ENCODE data around the gene EML4.
"Not testable (repeated sequence)": the region's sequence is repeated elsewhere in the genome, so short reads cannot be mapped to it uniquely, and the experiment has no call there.

The EML4 gene

GRCh38 chr2:42130858-42131257, 38.3 kb upstream of the EML4 start:
- H3K4me3 ChIP-seq (ENCODE audit: low read length in 2 of 2); H3K9ac ChIP-seq (ENCODE audit: low read length in 2 of 2); H3K36me3 ChIP-seq (ENCODE audit: control insufficient read depth in 2 of 2, insufficient read depth in 2 of 2, low read length in 2 of 2); H3K9me3 ChIP-seq (ENCODE audit: control insufficient read depth in 2 of 2, low read length in 2 of 2); H3K27ac ChIP-seq (ENCODE audit: low read length); H3K27me3 ChIP-seq (ENCODE audit: control insufficient read depth in 1 of 2, insufficient read depth in 2 of 2, low read length in 2 of 2): not testable (repeated sequence)
- H3K4me1 ChIP-seq (ENCODE audit: control insufficient read depth, insufficient read depth, low read length), result peaks cover 27% of the 10 kb centered on the region

DNA sequence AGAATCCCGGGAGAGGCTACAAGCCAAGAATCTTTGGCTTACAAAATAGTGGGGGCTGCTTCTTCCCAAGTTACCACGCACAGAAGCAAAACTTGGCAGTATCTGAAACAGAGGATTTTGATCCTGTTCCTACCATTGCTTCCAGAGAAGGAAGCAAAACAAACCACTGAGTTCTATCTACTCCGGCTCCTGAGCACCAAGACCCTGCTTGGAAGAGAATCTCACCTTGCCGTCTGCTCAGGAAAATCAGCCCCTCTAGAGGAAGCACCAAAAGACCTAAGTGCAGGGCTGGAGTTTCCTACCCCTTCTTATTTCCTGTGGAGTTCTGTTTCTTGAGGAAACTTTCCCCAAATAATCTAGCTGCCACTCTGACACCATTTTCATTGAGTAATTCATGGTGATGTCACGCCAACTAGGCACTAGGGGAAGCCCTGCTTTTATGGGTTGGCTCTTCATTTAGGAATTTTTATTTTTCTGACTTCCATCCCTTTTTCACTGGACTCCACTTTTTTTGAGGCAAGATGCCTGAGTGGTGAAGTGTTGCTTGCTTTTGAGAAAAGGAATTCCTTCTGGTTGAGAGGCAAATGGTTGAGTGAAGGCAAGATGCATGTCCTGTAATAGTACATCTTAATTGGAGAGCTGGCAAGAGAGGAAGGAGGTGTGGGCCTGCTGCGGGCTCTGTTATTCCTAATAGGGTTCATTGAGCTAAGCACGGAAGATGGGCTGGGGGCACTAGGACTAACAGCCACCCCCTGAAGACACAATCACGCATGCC, 36.8 kb upstream of the EML4 start:
- peak overlapping the region; percentile 80 for H3K27ac ChIP-seq (ENCODE audit: low read length)
- peak overlapping the region in 1 of 2 donors; percentile 60 for H3K9ac ChIP-seq (ENCODE audit: low read length in 2 of 2)
- H3K36me3 ChIP-seq (ENCODE audit: control insufficient read depth in 2 of 2, insufficient read depth in 2 of 2, low read length in 2 of 2), result no peaks in the 10 kb centered on the region
- no peaks in the 10 kb centered on the region for H3K27me3 ChIP-seq (ENCODE audit: control insufficient read depth in 1 of 2, insufficient read depth in 2 of 2, low read length in 2 of 2)
- H3K4me3 ChIP-seq (ENCODE audit: low read length in 2 of 2), result peak overlapping the region; percentile 27 to 64
- peaks cover 30% of the 10 kb centered on the region for H3K4me1 ChIP-seq (ENCODE audit: control insufficient read depth, insufficient read depth, low read length)
- no peaks in the 10 kb centered on the region for H3K9me3 ChIP-seq (ENCODE audit: control insufficient read depth in 2 of 2, low read length in 2 of 2)

- H3K4me1 ChIP-seq (ENCODE audit: control insufficient read depth, insufficient read depth, low read length), result peaks cover 33% of the 10 kb centered on the region
- no peaks in the 10 kb centered on the region for H3K36me3 ChIP-seq (ENCODE audit: control insufficient read depth in 2 of 2, insufficient read depth in 2 of 2, low read length in 2 of 2)
- no peaks in the 10 kb centered on the region for H3K27me3 ChIP-seq (ENCODE audit: control insufficient read depth in 1 of 2, insufficient read depth in 2 of 2, low read length in 2 of 2)
- peak overlapping the region; percentile 34 to 60 for H3K9ac ChIP-seq (ENCODE audit: low read length in 2 of 2)
- H3K4me3 ChIP-seq (ENCODE audit: low read length in 2 of 2), result peak overlapping the region; percentile 27 to 64
- no peaks in the 10 kb centered on the region for H3K9me3 ChIP-seq (ENCODE audit: control insufficient read depth in 2 of 2, low read length in 2 of 2)
- peak overlapping the region; percentile 80 for H3K27ac ChIP-seq (ENCODE audit: low read length)
These were observed 36.0 kb upstream of the EML4 start for GRCh38 chr2:42132966-42133641.

DNA sequence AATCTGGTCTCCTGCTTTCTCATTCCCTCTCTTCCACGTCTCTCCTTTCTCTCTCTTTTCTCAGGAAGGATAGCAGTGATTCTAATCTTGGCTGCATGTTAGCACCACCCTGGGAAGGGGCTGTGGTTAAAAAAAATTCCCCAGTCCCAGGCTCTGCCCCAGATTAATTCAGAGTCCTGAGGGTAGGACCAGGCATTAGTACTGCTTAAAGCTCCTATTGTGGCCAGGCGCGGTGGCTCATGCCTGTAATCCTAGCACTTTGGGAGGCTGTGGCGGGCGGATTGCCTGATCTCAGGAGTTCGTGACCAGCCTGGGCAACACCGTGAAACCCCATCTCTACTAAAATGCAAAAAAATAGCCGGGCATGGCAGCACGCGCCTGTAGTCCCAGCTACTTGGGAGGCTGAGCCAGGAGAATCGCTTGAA, 35.4 kb upstream of the EML4 start:
- H3K36me3 ChIP-seq (ENCODE audit: control insufficient read depth in 2 of 2, insufficient read depth in 2 of 2, low read length in 2 of 2), result no peaks in the 10 kb centered on the region
- peak overlapping the region in 1 of 2 donors; percentile 15 for H3K4me3 ChIP-seq (ENCODE audit: low read length in 2 of 2)
- peaks cover 31% of the 10 kb centered on the region for H3K4me1 ChIP-seq (ENCODE audit: control insufficient read depth, insufficient read depth, low read length)
- no peaks in the 10 kb centered on the region for H3K27me3 ChIP-seq (ENCODE audit: control insufficient read depth in 1 of 2, insufficient read depth in 2 of 2, low read length in 2 of 2)
- peak overlapping the region in 1 of 2 donors; percentile 34 for H3K9ac ChIP-seq (ENCODE audit: low read length in 2 of 2)
- H3K27ac ChIP-seq (ENCODE audit: low read length), result peak overlapping the region; percentile 80
- H3K9me3 ChIP-seq (ENCODE audit: control insufficient read depth in 2 of 2, low read length in 2 of 2), result no peaks in the 10 kb centered on the region

DNA sequence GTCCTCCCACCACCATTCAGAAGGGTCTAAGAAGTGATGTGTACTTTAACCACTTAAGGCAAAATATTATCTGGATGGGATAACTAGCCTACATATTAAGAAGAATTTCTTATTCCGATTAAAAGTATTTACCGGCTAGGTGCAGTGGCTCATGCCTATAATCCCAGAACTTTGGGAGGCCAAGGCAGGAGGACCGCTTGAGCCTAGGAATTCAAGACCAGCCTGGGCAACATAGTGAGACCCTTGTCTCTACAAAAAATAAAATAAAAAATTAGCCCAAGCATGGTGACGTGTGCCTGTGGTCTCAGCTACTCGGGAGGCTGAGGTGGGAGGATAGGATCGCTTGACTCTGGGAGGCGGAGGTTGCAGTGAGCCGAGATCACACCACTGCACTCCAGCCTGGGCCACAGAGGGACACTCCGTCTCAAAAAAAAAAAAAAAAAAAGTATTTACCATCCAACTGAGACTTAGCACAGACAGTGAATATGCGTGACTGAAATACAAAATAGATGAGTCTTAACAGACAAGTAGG, 34.7 kb upstream of the EML4 start:
- peaks cover 33% of the 10 kb centered on the region for H3K4me1 ChIP-seq (ENCODE audit: control insufficient read depth, insufficient read depth, low read length)
- not testable (repeated sequence) for H3K36me3 ChIP-seq (ENCODE audit: control insufficient read depth in 2 of 2, insufficient read depth in 2 of 2, low read length in 2 of 2); H3K27ac ChIP-seq (ENCODE audit: low read length)

GRCh38 chr2:42135381-42136312, 33.5 kb upstream of the EML4 start:
- H3K27me3 ChIP-seq (ENCODE audit: control insufficient read depth in 1 of 2, insufficient read depth in 2 of 2, low read length in 2 of 2), result no peaks in the 10 kb centered on the region
- H3K36me3 ChIP-seq (ENCODE audit: control insufficient read depth in 2 of 2, insufficient read depth in 2 of 2, low read length in 2 of 2), result no peaks in the 10 kb centered on the region
- H3K4me3 ChIP-seq (ENCODE audit: low read length in 2 of 2), result no peak overlapping the region
- H3K9me3 ChIP-seq (ENCODE audit: control insufficient read depth in 2 of 2, low read length in 2 of 2), result no peaks in the 10 kb centered on the region
- H3K4me1 ChIP-seq (ENCODE audit: control insufficient read depth, insufficient read depth, low read length), result peaks cover 33% of the 10 kb centered on the region
- no peak overlapping the region for H3K27ac ChIP-seq (ENCODE audit: low read length)
- no peak overlapping the region for H3K9ac ChIP-seq (ENCODE audit: low read length in 2 of 2)

More for the DNA sequence above, 34.7 kb upstream of the EML4 start:
- H3K9me3 ChIP-seq (ENCODE audit: control insufficient read depth in 2 of 2, low read length in 2 of 2); H3K9ac ChIP-seq (ENCODE audit: low read length in 2 of 2); H3K4me3 ChIP-seq (ENCODE audit: low read length in 2 of 2); H3K27me3 ChIP-seq (ENCODE audit: control insufficient read depth in 1 of 2, insufficient read depth in 2 of 2, low read length in 2 of 2): not testable (repeated sequence)

DNA sequence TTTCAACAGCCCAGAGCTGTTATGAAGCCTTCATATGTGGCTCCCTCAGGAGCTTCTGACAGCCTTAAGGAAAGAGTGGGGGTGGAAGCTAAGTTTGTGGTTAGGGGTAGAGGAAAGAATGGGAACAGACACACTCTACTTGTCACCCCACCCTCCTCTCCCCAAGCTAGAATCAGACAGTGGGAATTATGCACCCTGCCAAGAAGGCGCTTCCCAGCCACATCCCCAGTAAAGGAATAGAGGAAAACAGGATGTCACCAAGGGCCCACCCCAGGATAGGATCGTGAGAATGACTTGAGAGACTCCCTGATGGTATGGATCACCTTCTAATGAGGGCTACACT, 32.4 kb upstream of the EML4 start:
- no peaks in the 10 kb centered on the region for H3K27me3 ChIP-seq (ENCODE audit: control insufficient read depth in 1 of 2, insufficient read depth in 2 of 2, low read length in 2 of 2)
- H3K9me3 ChIP-seq (ENCODE audit: control insufficient read depth in 2 of 2, low read length in 2 of 2), result no peaks in the 10 kb centered on the region
- no peak overlapping the region for H3K9ac ChIP-seq (ENCODE audit: low read length in 2 of 2)
- H3K4me1 ChIP-seq (ENCODE audit: control insufficient read depth, insufficient read depth, low read length), result peaks cover 42% of the 10 kb centered on the region
- no peak overlapping the region for H3K27ac ChIP-seq (ENCODE audit: low read length)
- no peak overlapping the region for H3K4me3 ChIP-seq (ENCODE audit: low read length in 2 of 2)
- H3K36me3 ChIP-seq (ENCODE audit: control insufficient read depth in 2 of 2, insufficient read depth in 2 of 2, low read length in 2 of 2), result no peaks in the 10 kb centered on the region

DNA sequence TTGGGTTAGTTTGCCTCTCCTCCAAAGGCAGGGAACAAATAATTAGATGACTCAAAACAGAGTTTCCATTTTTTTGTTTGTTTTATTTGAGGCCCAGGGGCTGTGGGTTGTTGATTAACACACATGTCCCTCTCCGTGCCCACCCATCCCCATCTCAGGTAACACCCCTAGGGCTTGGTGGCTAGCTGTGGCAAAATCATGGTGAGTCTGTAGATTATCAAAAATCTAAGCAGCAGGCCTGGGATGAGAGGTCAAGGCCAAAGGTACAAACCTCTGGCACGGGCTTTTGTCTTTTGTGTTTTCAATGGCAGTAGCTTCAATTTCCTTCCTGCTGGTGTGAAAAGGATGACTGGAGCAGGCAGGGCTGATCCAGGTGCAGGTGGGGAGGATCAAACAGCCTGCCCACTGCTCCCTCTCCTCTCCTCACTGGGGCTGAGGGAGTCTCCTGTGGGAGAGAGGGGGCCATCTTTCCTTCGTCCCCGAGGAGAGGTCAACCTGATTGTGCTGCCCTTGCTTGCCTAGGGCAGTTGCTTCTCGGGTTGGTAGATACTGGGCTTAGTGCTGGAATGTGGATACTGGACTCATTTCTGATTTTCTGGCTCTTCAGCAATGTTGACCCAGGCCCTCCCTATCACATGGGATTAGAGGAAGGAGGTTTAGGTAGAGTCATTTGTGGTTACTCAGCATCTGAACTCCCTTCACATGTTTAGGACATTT, 31.9 kb upstream of the EML4 start:
- H3K27me3 ChIP-seq (ENCODE audit: control insufficient read depth in 1 of 2, insufficient read depth in 2 of 2, low read length in 2 of 2), result no peaks in the 10 kb centered on the region
- no peaks in the 10 kb centered on the region for H3K36me3 ChIP-seq (ENCODE audit: control insufficient read depth in 2 of 2, insufficient read depth in 2 of 2, low read length in 2 of 2)
- H3K9me3 ChIP-seq (ENCODE audit: control insufficient read depth in 2 of 2, low read length in 2 of 2), result no peaks in the 10 kb centered on the region
- no peak overlapping the region for H3K27ac ChIP-seq (ENCODE audit: low read length)
- H3K4me1 ChIP-seq (ENCODE audit: control insufficient read depth, insufficient read depth, low read length), result peaks cover 42% of the 10 kb centered on the region
- H3K4me3 ChIP-seq (ENCODE audit: low read length in 2 of 2), result no peak overlapping the region
- no peak overlapping the region for H3K9ac ChIP-seq (ENCODE audit: low read length in 2 of 2)

GRCh38 chr2:42138163-42139015, 30.8 kb upstream of the EML4 start:
- Histone ChIP-seq H3K9me3 (ENCODE audit: control insufficient read depth in 2 of 2, low read length in 2 of 2) (no peaks in the 10 kb centered on the region), H3K4me3 (ENCODE audit: low read length in 2 of 2) (peak overlapping the region in 1 of 2 donors; percentile 3), H3K27ac (ENCODE audit: low read length) (peak overlapping the region; percentile 0), H3K9ac (ENCODE audit: low read length in 2 of 2) (no peak overlapping the region), H3K4me1 (ENCODE audit: control insufficient read depth, insufficient read depth, low read length) (peaks cover 36% of the 10 kb centered on the region), H3K36me3 (ENCODE audit: control insufficient read depth in 2 of 2, insufficient read depth in 2 of 2, low read length in 2 of 2) (no peaks in the 10 kb centered on the region), H3K27me3 (ENCODE audit: control insufficient read depth in 1 of 2, insufficient read depth in 2 of 2, low read length in 2 of 2) (no peaks in the 10 kb centered on the region)

Data from stomach smooth muscle (tissue), 2 donors.